Measurements from ENCODE around the gene FRMD4B. TPM values are rescaled to one million over a fixed set of nuclear protein-coding genes. Genes with fewer than 3 reads are reported as not detected.
A peak's percentile ranks its signal among the peaks of the same experiment; 100 is the strongest.

FRMD4B gene
- total RNA-seq, 4 donors from 2014 or later, result 39.5 to 71.0 (median 56.0) TPM

DNA sequence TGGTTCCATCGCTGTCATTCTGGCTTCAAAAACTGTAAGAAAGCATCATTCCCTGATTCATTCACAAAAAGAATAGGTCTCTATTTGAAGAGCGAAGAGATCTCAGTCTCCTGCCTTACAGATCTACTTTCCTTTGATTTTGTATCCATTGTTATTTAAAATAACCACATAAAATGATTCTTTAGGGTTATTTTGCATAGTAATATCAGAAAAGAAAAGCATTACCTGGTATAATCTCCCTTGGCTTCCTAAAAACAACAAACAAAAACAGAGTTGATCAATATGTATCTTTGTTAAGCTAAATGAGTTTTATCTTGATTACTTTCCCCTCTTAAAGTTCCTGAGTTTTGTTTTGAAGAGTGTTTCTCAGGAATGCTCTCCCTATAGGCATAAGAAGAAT lies 136.9 kb downstream of the FRMD4B start:
- TF ChIP-seq, protein P1, sequence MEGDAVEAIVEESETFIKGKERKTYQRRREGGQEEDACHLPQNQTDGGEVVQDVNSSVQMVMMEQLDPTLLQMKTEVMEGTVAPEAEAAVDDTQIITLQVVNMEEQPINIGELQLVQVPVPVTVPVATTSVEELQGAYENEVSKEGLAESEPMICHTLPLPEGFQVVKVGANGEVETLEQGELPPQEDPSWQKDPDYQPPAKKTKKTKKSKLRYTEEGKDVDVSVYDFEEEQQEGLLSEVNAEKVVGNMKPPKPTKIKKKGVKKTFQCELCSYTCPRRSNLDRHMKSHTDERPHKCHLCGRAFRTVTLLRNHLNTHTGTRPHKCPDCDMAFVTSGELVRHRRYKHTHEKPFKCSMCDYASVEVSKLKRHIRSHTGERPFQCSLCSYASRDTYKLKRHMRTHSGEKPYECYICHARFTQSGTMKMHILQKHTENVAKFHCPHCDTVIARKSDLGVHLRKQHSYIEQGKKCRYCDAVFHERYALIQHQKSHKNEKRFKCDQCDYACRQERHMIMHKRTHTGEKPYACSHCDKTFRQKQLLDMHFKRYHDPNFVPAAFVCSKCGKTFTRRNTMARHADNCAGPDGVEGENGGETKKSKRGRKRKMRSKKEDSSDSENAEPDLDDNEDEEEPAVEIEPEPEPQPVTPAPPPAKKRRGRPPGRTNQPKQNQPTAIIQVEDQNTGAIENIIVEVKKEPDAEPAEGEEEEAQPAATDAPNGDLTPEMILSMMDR (IDR thresholded peaks at IDR 0.05), result no peak
- no peak for DNase-seq (ENCODE audit: low spot score)
- no peak for ATAC-seq (ENCODE audit: low FRiP score)

DNA sequence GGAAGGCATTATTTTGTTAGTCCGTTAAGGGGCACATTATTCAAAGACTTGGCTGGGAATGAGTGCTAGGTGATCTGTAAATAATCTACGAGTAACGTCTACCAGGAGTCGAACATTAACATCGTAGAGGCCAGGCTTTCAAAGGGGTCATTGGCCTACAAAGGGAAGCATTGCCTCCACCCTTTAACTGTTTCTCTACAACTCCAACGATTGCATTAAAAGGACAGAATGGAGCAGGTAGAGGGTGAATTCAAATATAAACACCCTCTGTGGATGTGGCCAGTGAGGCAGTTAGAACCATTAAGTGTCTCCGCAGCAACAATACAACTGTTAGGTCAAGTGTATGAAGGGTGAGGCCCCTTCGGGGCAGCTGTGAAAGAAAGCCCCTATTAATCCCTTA lies 137.5 kb downstream of the FRMD4B start:
- TF ChIP-seq, protein P1 (IDR thresholded peaks at IDR 0.05), result no peak
- ATAC-seq (ENCODE audit: low FRiP score), result no peak

DNA sequence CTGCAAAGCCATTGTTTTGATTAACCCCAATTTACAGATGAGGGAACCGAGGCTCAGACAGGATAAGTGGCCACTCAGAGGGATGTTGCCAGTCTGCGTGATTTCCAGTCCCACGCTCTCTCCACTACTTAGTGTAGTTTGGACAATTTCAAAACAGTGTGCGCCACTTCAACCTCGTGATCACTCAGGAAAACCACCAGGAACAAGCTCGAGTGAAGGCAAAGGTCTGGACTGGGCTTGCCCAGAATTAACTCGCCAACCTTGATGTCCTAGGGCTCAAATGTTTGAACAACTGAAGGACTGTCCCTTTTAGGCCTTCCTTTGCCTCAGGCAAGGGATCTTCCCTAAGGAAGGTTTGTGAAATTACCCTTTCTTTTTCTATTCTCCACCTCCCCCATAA lies 139.3 kb downstream of the FRMD4B start:
- TF ChIP-seq, protein P1 (IDR thresholded peaks at IDR 0.05), result no peak
- DNase-seq (ENCODE audit: low spot score), result no peak
- ATAC-seq (ENCODE audit: low FRiP score), result no peak

More for the DNA sequence above, 137.5 kb downstream of the FRMD4B start:
- DNase-seq (ENCODE audit: low spot score), result no peak

DNA sequence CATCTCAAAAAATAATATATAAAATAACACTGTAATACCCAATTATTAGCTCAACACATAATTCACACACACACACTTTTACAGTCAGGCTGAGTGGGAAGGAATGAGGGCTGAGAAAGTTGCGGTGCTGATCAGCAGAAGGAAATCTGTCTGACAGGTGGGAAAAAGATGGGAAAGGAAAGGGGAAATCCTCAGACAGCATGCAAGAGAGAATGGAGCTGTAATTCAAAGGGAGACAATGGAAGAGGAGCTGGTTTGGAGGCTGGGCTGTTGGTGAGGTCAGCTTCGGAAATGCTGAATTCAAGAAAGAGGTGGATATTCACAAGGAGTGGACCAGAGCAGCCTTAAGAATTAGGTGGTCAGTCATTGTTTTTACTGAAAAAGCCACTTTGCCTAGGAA lies 141.8 kb downstream of the FRMD4B start:
- no peak for ATAC-seq (ENCODE audit: low FRiP score)
- no peak for DNase-seq (ENCODE audit: low spot score)
- TF ChIP-seq, protein P1 (IDR thresholded peaks at IDR 0.05), result no peak

DNA sequence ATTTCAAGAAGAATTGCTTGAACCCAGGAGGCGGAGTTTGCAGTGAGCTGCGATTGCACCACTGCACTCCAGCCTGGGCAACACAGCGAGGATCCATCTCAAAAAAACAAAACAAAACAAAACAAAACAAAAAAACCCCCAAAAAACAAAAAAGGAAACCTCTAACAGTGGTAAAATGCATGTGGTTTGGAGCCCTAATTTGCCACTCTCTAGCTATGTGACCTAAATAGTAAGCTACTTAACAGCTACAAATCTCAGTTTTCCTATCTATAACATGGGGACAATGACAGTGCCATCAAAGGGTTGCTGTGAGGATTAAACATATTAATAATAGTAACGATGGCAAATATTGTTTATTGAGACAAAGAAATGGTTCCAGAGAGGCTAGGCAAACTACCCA lies 144.1 kb downstream of the FRMD4B start:
- TF ChIP-seq, protein P1 (IDR thresholded peaks at IDR 0.05), result no peak
- ATAC-seq (ENCODE audit: low FRiP score), result no peak
- DNase-seq (ENCODE audit: low spot score), result no peak

DNA sequence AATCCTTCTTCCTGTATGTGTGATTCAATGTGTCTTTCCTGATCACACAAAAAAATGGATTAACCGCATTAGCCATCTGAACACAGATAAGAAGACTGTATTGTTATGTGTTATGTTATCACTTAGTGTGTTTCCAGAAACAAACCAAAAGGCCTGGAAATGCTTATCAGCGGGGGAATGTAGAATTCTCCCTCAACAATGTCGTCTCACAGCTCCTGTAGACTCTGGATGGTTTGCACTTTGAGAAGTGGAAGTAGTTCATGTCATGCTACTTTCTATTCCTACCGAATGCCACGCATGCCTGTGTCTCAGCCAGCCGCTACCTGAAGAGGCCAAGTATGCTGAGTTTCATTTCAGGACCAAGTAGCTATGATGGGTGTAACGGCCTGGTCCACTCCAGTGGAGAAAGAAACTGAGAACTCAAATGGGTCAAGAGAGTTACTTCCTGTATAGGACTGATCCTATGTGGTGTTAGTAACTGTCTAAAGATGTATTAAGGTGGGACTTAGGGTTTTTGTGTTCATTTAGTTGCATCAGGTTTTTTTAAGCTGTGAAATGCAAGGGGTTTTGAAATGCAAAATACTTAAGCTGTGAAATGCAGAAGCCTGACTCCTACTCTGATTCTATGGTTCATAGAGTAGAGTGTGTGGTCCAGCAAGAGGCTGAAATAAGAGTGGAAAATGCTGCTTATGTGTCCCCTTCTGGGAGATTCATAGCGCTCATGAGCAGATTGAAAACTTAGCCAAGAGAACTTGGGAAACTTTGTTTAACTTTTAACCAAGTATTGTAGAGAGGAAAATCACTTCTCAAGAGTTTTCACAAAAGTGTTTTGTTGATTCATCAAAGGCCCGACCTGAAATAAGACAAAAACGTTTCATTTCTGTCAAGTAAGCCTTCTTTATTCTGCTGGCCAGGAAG lies 145.0 kb downstream of the FRMD4B start:
- TF ChIP-seq, protein P1 (IDR thresholded peaks at IDR 0.05), result no peak
- DNase-seq (ENCODE audit: low spot score), result no peak
- peak; percentile 43 for ATAC-seq (ENCODE audit: low FRiP score)

DNA sequence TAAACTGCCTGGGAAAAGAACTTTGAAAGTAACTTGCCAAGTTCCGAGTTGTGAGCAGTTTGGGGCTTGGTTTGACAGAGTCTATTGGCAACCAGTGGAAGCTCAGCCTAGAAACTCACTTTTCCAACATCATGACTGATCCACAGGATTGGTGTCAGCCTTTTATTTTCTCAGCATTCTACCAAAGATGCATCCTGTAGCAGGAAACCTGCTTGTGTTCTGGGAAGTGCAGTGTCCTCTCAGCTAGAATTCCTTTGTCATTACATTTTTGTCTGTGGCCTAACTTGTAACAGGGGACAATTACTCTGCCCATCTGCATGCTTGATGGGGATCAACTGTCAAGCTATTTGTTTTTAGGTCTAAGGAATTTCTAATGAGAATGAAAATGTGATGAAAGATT lies 146.8 kb downstream of the FRMD4B start:
- ATAC-seq (ENCODE audit: low FRiP score), result no peak
- DNase-seq (ENCODE audit: low spot score), result no peak
- TF ChIP-seq, protein P1 (IDR thresholded peaks at IDR 0.05), result no peak

Data from omental fat pad (tissue), 4 donors.